SH-SY5Y (cell line): ENCODE data around the gene NDUFAB1.

Experiments used
- GATA2 ChIP-seq: IDR thresholded peaks from 2 replicates; pipeline ENCODE4 v1.6.1; 2011; ENCODE audit warnings: mild to moderate bottlenecking, low read depth, low read length
- GATA3 ChIP-seq: IDR thresholded peaks from 2 replicates; pipeline ENCODE4 v1.6.1; 2011; ENCODE audit warnings: low read depth, mild to moderate bottlenecking, low read length, moderate library complexity

DNA sequence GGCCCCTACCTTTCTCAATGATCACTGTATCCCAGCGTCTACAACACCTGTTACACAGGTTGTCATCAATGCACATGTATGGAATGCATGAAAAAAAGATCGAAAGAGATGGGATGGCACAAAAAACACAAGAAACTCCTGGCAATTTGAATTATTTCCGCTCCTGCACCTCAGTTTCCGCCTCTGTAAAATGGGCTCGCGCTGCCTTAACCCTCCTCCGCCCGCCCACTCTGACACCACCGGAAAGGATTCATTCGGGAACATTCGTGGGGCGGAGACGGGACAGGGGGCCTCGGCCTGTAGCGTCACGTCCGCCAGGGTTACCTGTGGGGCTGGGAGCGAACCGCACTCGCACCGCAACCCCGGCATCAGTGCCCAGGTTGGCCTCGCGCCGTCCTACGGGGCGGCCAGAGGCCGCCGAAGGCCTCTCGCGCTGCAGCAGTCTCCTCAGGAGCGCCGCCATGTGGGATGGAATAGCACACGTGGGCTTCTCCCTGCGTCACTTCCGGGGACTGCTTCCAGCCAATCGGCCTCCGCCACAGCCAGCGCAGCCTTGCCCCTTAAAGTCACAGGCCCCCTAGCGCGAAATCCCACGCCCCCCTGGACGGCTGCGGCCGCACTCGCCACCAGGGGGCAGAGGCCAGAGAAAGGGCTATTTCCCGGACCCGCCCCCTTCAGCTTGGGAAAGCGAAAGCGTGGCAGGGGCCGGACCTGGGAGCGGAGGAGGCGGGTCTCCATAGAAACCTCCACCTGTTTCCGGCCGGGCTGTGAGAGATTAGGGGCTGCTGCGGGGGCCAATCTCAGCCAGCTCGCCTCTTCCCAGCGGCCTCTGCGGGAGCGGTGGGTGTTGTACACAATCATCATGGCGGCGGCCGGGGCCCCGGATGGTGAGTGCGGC, 39.0 kb downstream of the NDUFAB1 start, which contains the start of the genes EARS2 and UBFD1:
- no peak for TF ChIP-seq GATA3
- TF ChIP-seq GATA2, result peak; percentile 60
